ENCODE data around the gene DIRAS2.

DNA sequence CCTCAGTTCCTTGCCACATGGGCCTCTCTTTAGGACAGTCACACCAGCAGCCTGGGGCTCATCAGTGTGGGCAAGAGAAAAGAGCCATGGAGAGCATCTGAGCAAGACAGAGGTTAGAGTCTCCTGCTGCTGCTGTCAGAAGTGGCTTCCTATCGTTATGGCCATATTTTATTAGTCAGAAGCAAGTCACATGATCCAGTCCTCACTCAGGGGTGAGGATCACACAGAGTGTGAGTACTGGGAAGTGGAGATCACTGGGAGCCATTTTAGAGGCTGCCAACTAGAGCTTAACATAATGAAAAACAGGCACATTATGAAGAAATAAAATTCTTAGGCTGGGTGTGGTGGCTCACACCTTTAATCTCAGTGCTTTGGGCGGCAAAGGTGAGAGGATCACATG, 62.0 kb downstream of the DIRAS2 start:
- no peak for TF ChIP-seq CTCF (IDR thresholded peaks at IDR 0.05)
- TF ChIP-seq, protein P1, sequence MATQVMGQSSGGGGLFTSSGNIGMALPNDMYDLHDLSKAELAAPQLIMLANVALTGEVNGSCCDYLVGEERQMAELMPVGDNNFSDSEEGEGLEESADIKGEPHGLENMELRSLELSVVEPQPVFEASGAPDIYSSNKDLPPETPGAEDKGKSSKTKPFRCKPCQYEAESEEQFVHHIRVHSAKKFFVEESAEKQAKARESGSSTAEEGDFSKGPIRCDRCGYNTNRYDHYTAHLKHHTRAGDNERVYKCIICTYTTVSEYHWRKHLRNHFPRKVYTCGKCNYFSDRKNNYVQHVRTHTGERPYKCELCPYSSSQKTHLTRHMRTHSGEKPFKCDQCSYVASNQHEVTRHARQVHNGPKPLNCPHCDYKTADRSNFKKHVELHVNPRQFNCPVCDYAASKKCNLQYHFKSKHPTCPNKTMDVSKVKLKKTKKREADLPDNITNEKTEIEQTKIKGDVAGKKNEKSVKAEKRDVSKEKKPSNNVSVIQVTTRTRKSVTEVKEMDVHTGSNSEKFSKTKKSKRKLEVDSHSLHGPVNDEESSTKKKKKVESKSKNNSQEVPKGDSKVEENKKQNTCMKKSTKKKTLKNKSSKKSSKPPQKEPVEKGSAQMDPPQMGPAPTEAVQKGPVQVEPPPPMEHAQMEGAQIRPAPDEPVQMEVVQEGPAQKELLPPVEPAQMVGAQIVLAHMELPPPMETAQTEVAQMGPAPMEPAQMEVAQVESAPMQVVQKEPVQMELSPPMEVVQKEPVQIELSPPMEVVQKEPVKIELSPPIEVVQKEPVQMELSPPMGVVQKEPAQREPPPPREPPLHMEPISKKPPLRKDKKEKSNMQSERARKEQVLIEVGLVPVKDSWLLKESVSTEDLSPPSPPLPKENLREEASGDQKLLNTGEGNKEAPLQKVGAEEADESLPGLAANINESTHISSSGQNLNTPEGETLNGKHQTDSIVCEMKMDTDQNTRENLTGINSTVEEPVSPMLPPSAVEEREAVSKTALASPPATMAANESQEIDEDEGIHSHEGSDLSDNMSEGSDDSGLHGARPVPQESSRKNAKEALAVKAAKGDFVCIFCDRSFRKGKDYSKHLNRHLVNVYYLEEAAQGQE (IDR thresholded peaks at IDR 0.05; ENCODE audit: insufficient read depth in 1 of 2, low read depth in 2 of 2, low read length in 1 of 2), result no peak
- no peak for TF ChIP-seq TCF7L2 (IDR thresholded peaks at IDR 0.05; ENCODE audit: low read depth, low read length)
- TF ChIP-seq SIN3A (IDR thresholded peaks at IDR 0.05; ENCODE audit: borderline replicate concordance, insufficient read depth, low read depth, low read length), result no peak
- TF ChIP-seq POLR2AphosphoS5 (IDR thresholded peaks at IDR 0.05; ENCODE audit: low read depth, low read length), result no peak

All from Panc1 (cell line).